Stimulated activated CD4-positive, alpha-beta T cell treated with anti-CD3 and anti-CD28 coated beads, Interleukin-1b, Interleukin-23, amount 100 ng/mL, for 1 hour (primary cell): Measurements from ENCODE around the gene SCN4B.

ENCODE experiments used
- DNase-seq, 2 donors: peaks; one replicate each; pipeline ENCODE4 v3.0.0-alpha.2; 2020; ENCODE audit warnings: low read depth in 2 of 2

SCN4B gene

GRCh38 chr11:118152020-118152551 is 537 bp downstream of the SCN4B start:
- DNase-seq, result no peak

- no peak for DNase-seq
Measured at GRCh38 chr11:118151431-118151830, 1.2 kb downstream of the SCN4B start.

GRCh38 chr11:118149493-118149892 is 3.1 kb downstream of the SCN4B start:
- no peak for DNase-seq

GRCh38 chr11:118148856-118149255 is 3.8 kb downstream of the SCN4B start:
- no peak for DNase-seq

GRCh38 chr11:118148240-118148639 is 4.4 kb downstream of the SCN4B start:
- DNase-seq, result no peak

- no peak for DNase-seq
Measured at GRCh38 chr11:118147502-118147901, 5.1 kb downstream of the SCN4B start.

GRCh38 chr11:118146554-118146953 is 6.1 kb downstream of the SCN4B start:
- DNase-seq, result no peak

GRCh38 chr11:118145285-118146227 is 7.1 kb downstream of the SCN4B start:
- DNase-seq, result peak; percentile 71 to 80

GRCh38 chr11:118144301-118145268 is 8.0 kb downstream of the SCN4B start:
- DNase-seq, result no peak

- no peak for DNase-seq
Measured at GRCh38 chr11:118143661-118144185, 8.9 kb downstream of the SCN4B start.

GRCh38 chr11:118142809-118143208 is 9.8 kb downstream of the SCN4B start:
- no peak for DNase-seq

GRCh38 chr11:118142081-118142480 is 10.5 kb downstream of the SCN4B start:
- DNase-seq, result no peak

GRCh38 chr11:118139578-118139977 is 13.0 kb downstream of the SCN4B start:
- DNase-seq, result no peak

- DNase-seq, result no peak
Measured at GRCh38 chr11:118138839-118139420, 13.7 kb downstream of the SCN4B start.

- no peak for DNase-seq
Measured at GRCh38 chr11:118136801-118137200, 15.8 kb downstream of the SCN4B start.

GRCh38 chr11:118136341-118136740 is 16.3 kb downstream of the SCN4B start:
- DNase-seq, result no peak

- no peak for DNase-seq
Measured at GRCh38 chr11:118135796-118136165, 16.8 kb downstream of the SCN4B start.

GRCh38 chr11:118135051-118135795 is 17.4 kb downstream of the SCN4B start:
- DNase-seq, result no peak

GRCh38 chr11:118133816-118134215 is 18.8 kb downstream of the SCN4B start:
- no peak for DNase-seq

- no peak for DNase-seq
Measured at GRCh38 chr11:118132385-118133151, 20.1 kb downstream of the SCN4B start.
